RWPE1 (cell line): ENCODE measurements around the gene BECN2.

Experiments
- CTCF ChIA-PET: fragments of 350-600 bp; sonication (Branson Sonifier 250); formaldehyde crosslinking; extraction: SDS; loops from one replicate; lab custom pipeline; 2021; lab: Yijun Ruan, JAX
- POLR2A ChIA-PET: fragments of 400-600 bp; formaldehyde crosslinking; extraction: SDS; loops from one replicate; lab custom pipeline; 2020; ENCODE audit warnings: antibody characterized with exemption; ENCODE audit not compliant: low non-redundant PET; lab: Yijun Ruan, JAX
- DNase-seq: peaks from one replicate; pipeline ENCODE4 v3.0.0; 2012; ENCODE audit warnings: low spot score
- H3K27ac ChIP-seq: fragments of 450-650 bp; 2 replicates; pipeline ENCODE4 v1.5.1; 2017
- TF ChIP-seq, protein P1 (sequence below): fragments of 450-650 bp; conservative IDR thresholded peaks from 2 replicates; pipeline ENCODE4 v1.5.1; 2017; ENCODE audit warnings: low read depth, mild to moderate bottlenecking

The BECN2 gene

DNA sequence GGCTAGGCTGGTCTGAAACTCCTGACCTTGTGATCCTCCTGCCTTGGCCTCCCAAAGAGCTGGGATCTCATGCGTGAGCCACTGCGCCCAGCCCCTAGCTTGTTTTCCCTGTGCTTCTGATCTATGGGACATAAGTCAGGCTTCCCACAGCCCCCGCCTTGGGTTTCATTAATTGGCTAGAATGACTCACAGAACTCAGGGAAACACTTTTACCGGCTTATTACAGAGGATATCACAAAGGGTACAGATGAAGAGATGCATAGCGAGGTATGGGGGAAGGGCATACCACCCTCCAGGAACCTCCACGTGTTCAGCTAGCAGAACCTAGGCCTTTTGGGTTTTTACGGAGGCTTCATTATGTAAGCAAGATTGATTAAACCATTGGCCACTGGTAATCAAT, 42.9 kb downstream of the BECN2 start:
- CTCF ChIA-PET = interaction anchor here (0.6 to 0.8 kb wide), 2 partner anchors 98 to 104 kb away, joined by 3 read pairs; no protein-coding TSS in a partner anchor
- POLR2A ChIA-PET = no interaction called here
- TF ChIP-seq, protein P1, sequence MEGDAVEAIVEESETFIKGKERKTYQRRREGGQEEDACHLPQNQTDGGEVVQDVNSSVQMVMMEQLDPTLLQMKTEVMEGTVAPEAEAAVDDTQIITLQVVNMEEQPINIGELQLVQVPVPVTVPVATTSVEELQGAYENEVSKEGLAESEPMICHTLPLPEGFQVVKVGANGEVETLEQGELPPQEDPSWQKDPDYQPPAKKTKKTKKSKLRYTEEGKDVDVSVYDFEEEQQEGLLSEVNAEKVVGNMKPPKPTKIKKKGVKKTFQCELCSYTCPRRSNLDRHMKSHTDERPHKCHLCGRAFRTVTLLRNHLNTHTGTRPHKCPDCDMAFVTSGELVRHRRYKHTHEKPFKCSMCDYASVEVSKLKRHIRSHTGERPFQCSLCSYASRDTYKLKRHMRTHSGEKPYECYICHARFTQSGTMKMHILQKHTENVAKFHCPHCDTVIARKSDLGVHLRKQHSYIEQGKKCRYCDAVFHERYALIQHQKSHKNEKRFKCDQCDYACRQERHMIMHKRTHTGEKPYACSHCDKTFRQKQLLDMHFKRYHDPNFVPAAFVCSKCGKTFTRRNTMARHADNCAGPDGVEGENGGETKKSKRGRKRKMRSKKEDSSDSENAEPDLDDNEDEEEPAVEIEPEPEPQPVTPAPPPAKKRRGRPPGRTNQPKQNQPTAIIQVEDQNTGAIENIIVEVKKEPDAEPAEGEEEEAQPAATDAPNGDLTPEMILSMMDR = no peak
- DNase-seq = no peak
- H3K27ac ChIP-seq = no peak overlapping the region

DNA sequence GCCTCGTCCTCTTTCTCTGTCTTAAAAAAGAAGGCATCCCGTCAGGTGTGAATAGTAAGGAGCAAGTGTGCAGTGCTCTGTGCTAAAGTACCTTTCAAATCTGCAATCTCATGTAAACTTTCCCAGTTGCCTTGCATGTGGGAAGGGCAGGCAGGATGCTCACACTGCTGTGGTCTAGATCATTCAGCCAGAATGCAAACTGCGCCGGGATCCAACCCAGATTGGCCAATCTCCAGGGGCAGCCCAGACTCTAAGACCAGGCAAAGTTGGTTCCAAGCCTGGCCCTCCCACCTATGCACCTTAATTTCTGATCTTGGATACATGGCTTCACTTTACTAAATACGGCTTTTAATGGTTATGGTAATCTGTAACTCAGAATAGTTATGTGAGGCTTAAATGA, 44.5 kb downstream of the BECN2 start:
- TF ChIP-seq, protein P1 = no peak
- POLR2A ChIA-PET = no interaction called here
- CTCF ChIA-PET = interaction anchor here (0.6 to 0.7 kb wide), 2 partner anchors 15 to 105 kb away, joined by 3 to 5 read pairs; no protein-coding TSS in a partner anchor
- H3K27ac ChIP-seq = no peak overlapping the region
- no peak for DNase-seq

DNA sequence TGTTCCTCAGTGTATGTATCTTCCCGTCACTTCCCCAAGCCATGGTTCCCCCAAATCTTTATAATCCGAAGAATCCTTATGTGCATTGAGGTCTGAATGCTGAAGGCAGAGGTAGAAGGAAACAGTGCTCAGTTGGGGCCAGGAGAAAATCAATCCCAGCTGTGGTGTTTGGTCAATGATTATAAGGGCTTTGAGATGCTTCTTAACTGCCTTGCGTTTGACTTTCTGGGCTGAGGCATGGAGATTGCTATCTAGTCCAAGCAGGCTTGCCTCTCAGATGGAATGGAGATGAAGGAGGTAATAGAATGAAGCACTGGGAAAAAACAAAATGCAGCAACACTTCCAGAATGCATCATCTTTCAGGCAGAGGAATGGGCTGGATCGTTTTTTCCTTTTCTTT, 44.9 kb downstream of the BECN2 start:
- TF ChIP-seq, protein P1 = no peak
- no peak overlapping the region for H3K27ac ChIP-seq
- no peak for DNase-seq
- CTCF ChIA-PET = interaction anchor here (0.6 kb wide), 1 partner anchor 106 kb away, joined by 5 read pairs; no protein-coding TSS in a partner anchor
- POLR2A ChIA-PET = no interaction called here

DNA sequence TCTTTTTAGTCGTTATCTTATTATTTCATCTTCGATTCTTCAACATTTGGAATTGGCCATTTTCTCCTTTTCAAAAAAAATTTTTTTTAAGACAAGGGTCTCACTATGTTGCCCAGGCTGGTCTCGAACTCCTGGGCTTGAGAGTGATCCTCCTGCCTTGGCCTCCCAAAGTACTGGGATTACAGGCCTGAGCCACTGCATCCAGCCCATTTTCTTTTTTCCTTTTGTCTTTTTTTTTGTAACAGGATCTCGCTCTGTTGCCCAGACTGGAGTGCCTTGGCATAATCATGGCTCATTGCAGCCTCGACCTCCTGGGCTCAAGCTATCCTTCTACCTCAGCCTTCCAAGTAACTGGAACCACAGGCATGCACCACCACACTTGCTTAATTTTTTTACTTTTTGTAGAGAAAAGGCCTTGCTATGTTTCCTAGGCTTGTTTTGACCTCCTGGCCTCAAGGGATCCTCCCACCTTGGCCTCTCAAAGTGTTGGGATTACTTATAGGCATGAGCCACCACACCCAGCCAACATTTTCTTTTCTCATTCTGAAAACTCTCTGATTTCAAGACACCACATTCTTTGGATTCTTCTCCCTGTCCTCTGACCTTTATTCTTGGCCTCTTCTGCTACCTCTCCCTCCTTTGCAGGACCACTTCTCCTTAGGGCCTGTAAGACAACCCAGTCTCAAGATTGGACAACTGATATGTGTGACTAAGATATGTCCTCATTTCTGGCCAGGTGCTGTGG, 47.4 kb downstream of the BECN2 start:
- DNase-seq = no peak
- no peak overlapping the region for H3K27ac ChIP-seq
- CTCF ChIA-PET = no interaction called here
- POLR2A ChIA-PET = no interaction called here
- TF ChIP-seq, protein P1 = no peak

DNA sequence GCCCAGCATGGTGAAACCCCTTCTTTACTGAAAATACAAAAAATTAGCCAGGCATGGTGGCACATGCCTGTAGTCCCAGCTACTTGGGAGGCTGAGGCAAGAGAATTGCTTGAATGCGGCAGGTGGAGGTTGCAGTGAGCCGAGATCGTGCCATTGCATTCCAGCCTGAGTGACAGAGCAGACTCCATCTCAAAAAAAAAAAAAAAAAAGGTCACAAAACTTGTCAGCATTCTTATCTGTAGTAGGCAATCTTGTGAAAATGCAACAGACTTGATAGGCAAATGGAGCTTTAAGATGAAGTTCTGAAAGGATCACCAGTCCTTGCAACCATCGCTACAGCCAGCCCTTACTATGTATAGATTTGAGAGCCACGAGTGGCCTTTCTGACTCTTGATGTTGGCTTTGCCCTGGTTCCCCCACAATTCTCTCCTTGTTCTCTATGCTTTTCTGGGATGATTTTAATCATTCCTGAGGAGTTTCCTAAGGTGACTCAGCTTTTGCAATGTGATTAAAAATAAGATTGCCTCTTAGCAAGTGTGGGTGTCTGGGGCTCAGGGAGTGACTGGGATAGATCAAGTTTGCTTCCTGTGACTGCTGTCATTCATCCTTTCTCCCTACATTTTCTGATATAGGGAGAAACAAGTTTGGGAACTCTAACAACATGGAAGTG, 48.4 kb downstream of the BECN2 start:
- CTCF ChIA-PET = interaction anchor here (0.8 kb wide), 1 partner anchor 47 kb away, joined by 3 read pairs; no protein-coding TSS in a partner anchor
- TF ChIP-seq, protein P1 = no peak
- no peak overlapping the region for H3K27ac ChIP-seq
- POLR2A ChIA-PET = interaction anchor here (0.7 kb wide), 1 partner anchor 102 kb away, joined by 4 read pairs; no protein-coding TSS in a partner anchor
- DNase-seq = no peak

DNA sequence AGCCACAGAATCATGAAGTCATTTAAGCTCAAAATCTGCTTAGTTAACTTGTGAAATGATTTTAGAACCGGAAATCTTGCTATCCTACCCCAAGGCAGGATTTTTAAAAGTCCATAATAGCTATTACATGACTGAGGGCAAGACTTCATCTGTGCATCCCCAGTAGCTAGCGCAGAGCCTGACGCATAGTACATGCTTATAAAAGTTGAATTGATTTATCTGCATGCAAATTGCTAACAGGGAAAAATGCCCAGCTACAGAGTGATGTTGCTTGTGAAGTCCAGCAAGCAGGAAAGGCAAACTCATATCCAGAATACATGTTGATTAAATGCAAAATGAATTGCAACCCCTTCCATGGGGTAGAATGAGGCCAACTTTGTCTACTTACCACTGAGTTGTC, 49.4 kb downstream of the BECN2 start:
- DNase-seq = no peak
- CTCF ChIA-PET = interaction anchor here (0.6 kb wide), 1 partner anchor 10 kb away, joined by 3 read pairs; no protein-coding TSS in a partner anchor
- H3K27ac ChIP-seq = no peak overlapping the region
- TF ChIP-seq, protein P1 = no peak
- POLR2A ChIA-PET = no interaction called here
